ENCODE measurements around the gene AASDH.

DNA sequence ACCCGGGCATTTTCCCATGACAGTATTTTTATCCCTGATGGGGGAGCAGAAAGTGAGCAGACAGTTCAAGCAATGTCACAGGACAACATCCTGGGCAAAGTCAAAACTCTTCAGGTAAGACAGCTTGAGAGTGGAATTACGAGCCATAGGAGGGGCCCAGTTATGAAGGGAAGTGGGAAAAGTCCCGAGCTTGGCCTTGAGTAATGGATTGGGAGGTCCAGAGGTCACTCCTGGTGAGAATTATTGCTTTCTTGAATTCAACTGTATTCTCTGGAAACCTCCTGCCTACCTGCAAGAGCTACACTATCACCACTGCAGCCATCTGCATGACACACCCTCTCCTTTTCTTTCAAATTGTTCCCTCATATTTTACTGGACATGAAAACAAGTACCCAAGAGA is 89.1 kb downstream of the AASDH start:
- TF ChIP-seq CTCF (IDR thresholded peaks at IDR 0.05; ENCODE audit: insufficient read depth, low read length, poor library complexity, severe bottlenecking), result no peak
- TF ChIP-seq EZH2phosphoT487 (conservative IDR thresholded peaks at IDR 0.05; ENCODE audit: low read length), result no peak
